ENCODE results near the gene WRNIP1. TPM values are rescaled to one million over a fixed set of nuclear protein-coding genes. Genes with fewer than 3 reads are reported as not detected.

WRNIP1 gene
- total RNA-seq, 1 experiment from 2014 or later, result 36.3 TPM

DNA sequence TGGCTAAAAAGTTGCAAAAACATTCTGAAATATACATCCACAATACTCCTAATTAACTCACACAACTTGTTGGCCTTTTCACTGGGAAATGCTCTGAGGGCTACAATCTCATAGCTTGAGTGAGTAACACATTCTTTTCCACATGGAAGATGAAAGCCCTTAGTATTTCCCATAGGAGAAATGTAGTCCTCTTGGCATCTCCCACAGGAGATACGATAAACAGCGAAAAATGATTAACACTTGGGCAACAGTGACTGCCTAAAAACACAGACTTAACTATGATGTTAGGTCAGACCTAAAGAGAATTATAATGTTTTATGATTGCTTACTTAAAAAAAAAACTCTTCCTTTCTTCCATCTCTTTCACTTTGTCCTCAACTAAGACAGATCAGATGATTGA, 23.4 kb upstream of the WRNIP1 start (continued):
- TF ChIP-seq, protein P1, sequence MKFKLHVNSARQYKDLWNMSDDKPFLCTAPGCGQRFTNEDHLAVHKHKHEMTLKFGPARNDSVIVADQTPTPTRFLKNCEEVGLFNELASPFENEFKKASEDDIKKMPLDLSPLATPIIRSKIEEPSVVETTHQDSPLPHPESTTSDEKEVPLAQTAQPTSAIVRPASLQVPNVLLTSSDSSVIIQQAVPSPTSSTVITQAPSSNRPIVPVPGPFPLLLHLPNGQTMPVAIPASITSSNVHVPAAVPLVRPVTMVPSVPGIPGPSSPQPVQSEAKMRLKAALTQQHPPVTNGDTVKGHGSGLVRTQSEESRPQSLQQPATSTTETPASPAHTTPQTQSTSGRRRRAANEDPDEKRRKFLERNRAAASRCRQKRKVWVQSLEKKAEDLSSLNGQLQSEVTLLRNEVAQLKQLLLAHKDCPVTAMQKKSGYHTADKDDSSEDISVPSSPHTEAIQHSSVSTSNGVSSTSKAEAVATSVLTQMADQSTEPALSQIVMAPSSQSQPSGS (CRISPR knock-in tag; IDR thresholded peaks at IDR 0.05; ENCODE audit: borderline replicate concordance, low read depth), result no peak
- TF ChIP-seq NR2C2 (CRISPR knock-in tag; IDR thresholded peaks at IDR 0.05) (no peak), ATF1 (CRISPR knock-in tag; IDR thresholded peaks at IDR 0.05) (no peak)

DNA sequence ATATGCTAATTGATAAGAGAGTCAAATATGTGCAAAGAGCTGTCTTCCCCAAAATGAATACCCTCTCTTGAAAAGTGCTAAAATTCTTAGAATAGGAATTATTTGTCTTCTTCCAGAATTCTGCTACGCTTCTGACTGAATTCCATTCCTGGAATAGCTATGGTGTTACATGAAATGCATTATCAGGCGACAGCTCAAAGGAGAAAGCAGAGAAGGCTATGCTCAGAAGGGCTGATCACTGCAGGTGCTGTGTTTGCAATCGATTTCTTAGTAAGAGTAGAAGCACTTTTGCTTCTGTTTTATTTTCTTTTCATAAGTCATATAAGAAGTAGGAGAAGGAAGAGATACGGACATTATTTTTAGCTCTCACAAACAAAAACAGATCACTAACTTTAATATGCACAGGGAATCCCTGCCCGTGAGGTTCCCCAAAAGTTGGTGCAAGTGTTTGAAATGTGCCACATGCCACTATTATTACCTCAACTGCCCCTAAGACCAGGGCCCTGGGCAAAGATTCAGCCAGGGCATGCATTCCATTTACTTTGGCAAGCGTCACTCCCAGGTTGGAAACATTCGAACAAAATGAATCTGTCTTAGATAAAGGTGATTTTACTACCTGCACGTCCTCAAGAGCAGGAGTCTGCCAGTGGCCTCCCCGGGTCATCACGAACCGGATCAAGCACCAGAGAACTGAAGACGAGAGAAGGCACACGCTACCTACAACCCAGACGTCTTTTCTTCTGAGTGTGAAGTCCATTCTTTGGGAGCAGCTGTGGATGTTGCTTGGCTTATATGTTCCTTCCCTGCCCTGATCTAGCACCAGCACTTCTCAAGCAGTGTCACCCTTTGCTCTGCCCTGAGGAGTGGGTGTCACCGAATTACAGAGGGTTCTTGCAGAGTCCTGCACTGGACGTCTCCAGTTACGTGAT, 21.6 kb upstream of the WRNIP1 start:
- ChIA-PET POLR2A (interaction anchor here (0.6 kb wide), 1 partner anchor 391 kb away, joined by 4 read pairs; no protein-coding TSS in a partner anchor), CTCF (interaction anchor here (0.6 kb wide), 1 partner anchor 1275 kb away, joined by 5 read pairs; no protein-coding TSS in a partner anchor)
- Mint-ChIP-seq H3K4me3 (no peak overlapping the region), H3K4me1 (peaks cover 17% of the 10 kb centered on the region), H3K36me3 (no peaks in the 10 kb centered on the region), H3K9me3 (no peaks in the 10 kb centered on the region; the same call in 1 of the 2 replicates), H3K27ac (no peak overlapping the region), H3K27me3 (ENCODE audit: low read depth) (no peaks in the 10 kb centered on the region)
- DNase-seq (ENCODE audit: low spot score) (no peak), ATAC-seq (no peak)
- TF ChIP-seq FOXK1 (CRISPR knock-in tag; IDR thresholded peaks at IDR 0.05) (no peak), NR3C1 (CRISPR knock-in tag; conservative IDR thresholded peaks at IDR 0.05; ENCODE audit: low read depth) (no peak), ZNF263 (CRISPR knock-in tag; IDR thresholded peaks at IDR 0.05; ENCODE audit: low read depth) (no peak), OVOL2 (CRISPR knock-in tag; IDR thresholded peaks at IDR 0.05; ENCODE audit: borderline replicate concordance) (no peak), ZNF121 (CRISPR knock-in tag; IDR thresholded peaks at IDR 0.05) (no peak), PRRX2 (CRISPR knock-in tag; IDR thresholded peaks at IDR 0.05) (no peak), ZNF138 (CRISPR knock-in tag; conservative IDR thresholded peaks at IDR 0.05) (no peak), NFE2L1 (CRISPR knock-in tag; IDR thresholded peaks at IDR 0.05) (no peak), ZSCAN18 (CRISPR knock-in tag; IDR thresholded peaks at IDR 0.05) (no peak), MXD4 (CRISPR knock-in tag; IDR thresholded peaks at IDR 0.05; ENCODE audit: borderline replicate concordance) (no peak), TP53 (CRISPR knock-in tag; IDR thresholded peaks at IDR 0.05) (no peak)
- TF ChIP-seq, protein P2, sequence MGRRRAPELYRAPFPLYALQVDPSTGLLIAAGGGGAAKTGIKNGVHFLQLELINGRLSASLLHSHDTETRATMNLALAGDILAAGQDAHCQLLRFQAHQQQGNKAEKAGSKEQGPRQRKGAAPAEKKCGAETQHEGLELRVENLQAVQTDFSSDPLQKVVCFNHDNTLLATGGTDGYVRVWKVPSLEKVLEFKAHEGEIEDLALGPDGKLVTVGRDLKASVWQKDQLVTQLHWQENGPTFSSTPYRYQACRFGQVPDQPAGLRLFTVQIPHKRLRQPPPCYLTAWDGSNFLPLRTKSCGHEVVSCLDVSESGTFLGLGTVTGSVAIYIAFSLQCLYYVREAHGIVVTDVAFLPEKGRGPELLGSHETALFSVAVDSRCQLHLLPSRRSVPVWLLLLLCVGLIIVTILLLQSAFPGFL (CRISPR knock-in tag; IDR thresholded peaks at IDR 0.05; ENCODE audit: borderline replicate concordance), result no peak
- TF ChIP-seq, protein P3, sequence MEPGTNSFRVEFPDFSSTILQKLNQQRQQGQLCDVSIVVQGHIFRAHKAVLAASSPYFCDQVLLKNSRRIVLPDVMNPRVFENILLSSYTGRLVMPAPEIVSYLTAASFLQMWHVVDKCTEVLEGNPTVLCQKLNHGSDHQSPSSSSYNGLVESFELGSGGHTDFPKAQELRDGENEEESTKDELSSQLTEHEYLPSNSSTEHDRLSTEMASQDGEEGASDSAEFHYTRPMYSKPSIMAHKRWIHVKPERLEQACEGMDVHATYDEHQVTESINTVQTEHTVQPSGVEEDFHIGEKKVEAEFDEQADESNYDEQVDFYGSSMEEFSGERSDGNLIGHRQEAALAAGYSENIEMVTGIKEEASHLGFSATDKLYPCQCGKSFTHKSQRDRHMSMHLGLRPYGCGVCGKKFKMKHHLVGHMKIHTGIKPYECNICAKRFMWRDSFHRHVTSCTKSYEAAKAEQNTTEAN (CRISPR knock-in tag; IDR thresholded peaks at IDR 0.05), result no peak
- TF ChIP-seq, protein P4, sequence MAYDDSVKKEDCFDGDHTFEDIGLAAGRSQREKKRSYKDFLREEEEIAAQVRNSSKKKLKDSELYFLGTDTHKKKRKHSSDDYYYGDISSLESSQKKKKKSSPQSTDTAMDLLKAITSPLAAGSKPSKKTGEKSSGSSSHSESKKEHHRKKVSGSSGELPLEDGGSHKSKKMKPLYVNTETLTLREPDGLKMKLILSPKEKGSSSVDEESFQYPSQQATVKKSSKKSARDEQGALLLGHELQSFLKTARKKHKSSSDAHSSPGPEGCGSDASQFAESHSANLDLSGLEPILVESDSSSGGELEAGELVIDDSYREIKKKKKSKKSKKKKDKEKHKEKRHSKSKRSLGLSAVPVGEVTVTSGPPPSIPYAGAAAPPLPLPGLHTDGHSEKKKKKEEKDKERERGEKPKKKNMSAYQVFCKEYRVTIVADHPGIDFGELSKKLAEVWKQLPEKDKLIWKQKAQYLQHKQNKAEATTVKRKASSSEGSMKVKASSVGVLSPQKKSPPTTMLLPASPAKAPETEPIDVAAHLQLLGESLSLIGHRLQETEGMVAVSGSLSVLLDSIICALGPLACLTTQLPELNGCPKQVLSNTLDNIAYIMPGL (CRISPR knock-in tag; IDR thresholded peaks at IDR 0.05), result no peak
- TF ChIP-seq, protein P5, sequence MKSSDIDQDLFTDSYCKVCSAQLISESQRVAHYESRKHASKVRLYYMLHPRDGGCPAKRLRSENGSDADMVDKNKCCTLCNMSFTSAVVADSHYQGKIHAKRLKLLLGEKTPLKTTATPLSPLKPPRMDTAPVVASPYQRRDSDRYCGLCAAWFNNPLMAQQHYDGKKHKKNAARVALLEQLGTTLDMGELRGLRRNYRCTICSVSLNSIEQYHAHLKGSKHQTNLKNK (CRISPR knock-in tag; IDR thresholded peaks at IDR 0.05), result no peak
- TF ChIP-seq, protein P1 (CRISPR knock-in tag; IDR thresholded peaks at IDR 0.05; ENCODE audit: borderline replicate concordance, low read depth), result no peak
- TF ChIP-seq, protein P6, sequence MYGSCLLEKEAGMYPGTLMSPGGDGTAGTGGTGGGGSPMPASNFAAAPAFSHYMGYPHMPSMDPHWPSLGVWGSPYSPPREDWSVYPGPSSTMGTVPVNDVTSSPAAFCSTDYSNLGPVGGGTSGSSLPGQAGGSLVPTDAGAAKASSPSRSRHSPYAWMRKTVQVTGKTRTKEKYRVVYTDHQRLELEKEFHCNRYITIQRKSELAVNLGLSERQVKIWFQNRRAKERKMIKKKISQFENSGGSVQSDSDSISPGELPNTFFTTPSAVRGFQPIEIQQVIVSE (CRISPR knock-in tag; IDR thresholded peaks at IDR 0.05; ENCODE audit: borderline replicate concordance), result no peak
- TF ChIP-seq, protein P7, sequence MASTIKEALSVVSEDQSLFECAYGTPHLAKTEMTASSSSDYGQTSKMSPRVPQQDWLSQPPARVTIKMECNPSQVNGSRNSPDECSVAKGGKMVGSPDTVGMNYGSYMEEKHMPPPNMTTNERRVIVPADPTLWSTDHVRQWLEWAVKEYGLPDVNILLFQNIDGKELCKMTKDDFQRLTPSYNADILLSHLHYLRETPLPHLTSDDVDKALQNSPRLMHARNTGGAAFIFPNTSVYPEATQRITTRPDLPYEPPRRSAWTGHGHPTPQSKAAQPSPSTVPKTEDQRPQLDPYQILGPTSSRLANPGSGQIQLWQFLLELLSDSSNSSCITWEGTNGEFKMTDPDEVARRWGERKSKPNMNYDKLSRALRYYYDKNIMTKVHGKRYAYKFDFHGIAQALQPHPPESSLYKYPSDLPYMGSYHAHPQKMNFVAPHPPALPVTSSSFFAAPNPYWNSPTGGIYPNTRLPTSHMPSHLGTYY (CRISPR knock-in tag; IDR thresholded peaks at IDR 0.05), result no peak

Measured in WTC11 (cell line).